HL-60/S4 (cell line): ENCODE data around the gene ZBTB7B.

Experiments
- in situ Hi-C: fragments of 300-500 bp; cut with MboI; formaldehyde crosslinking; loops from 2 replicates; pipeline ENCODE4 v1.14.3; 2022; ENCODE audit warnings: low sequenced_read_pairs

ZBTB7B gene

GRCh38 chr1:155014709-155015508 is 12.3 kb downstream of the ZBTB7B start:
- in situ Hi-C loops = no loop called here

GRCh38 chr1:155015527-155016230 is 13.1 kb downstream of the ZBTB7B start:
- in situ Hi-C loops = no loop called here

GRCh38 chr1:155016231-155016831 is 13.7 kb downstream of the ZBTB7B start:
- in situ Hi-C loops = no loop called here

GRCh38 chr1:155017041-155017945 is 14.7 kb downstream of the ZBTB7B start:
- in situ Hi-C loops = no loop called here

- in situ Hi-C loops = no loop called here
These were observed 15.3 kb downstream of the ZBTB7B start for GRCh38 chr1:155017946-155018316.

- in situ Hi-C loops = no loop called here
These were observed 16.2 kb downstream of the ZBTB7B start for GRCh38 chr1:155018617-155019348.

- in situ Hi-C loops = no loop called here
These were observed 17.0 kb downstream of the ZBTB7B start for GRCh38 chr1:155019377-155020245.

GRCh38 chr1:155022136-155022926 is 19.7 kb downstream of the ZBTB7B start:
- in situ Hi-C loops = no loop called here

GRCh38 chr1:155022927-155023236 is 20.3 kb downstream of the ZBTB7B start:
- in situ Hi-C loops = no loop called here

- in situ Hi-C loops = no loop called here
These were observed 21.0 kb downstream of the ZBTB7B start for GRCh38 chr1:155023627-155024026.

- in situ Hi-C loops = no loop called here
These were observed 21.7 kb downstream of the ZBTB7B start for GRCh38 chr1:155024315-155024714.

- in situ Hi-C loops = no loop called here
These were observed 23.6 kb downstream of the ZBTB7B start for GRCh38 chr1:155026154-155026553.

- in situ Hi-C loops = no loop called here
These were observed 24.0 kb downstream of the ZBTB7B start for GRCh38 chr1:155026588-155026987.

GRCh38 chr1:155029513-155030242 is 27.1 kb downstream of the ZBTB7B start:
- in situ Hi-C loops = no loop called here

GRCh38 chr1:155030243-155030795 is 27.7 kb downstream of the ZBTB7B start:
- in situ Hi-C loops = no loop called here

GRCh38 chr1:155030899-155031298 is 28.3 kb downstream of the ZBTB7B start:
- in situ Hi-C loops = no loop called here

GRCh38 chr1:155032886-155033285 is 30.3 kb downstream of the ZBTB7B start:
- in situ Hi-C loops = no loop called here

GRCh38 chr1:155033524-155033923 is 30.9 kb downstream of the ZBTB7B start, which contains the start of the genes DCST1 and DCST2:
Gene DCST1 (plus strand): TSS chr1:155033824. CDS start chr1:155034037, 213 bp downstream.
Gene DCST2 (minus strand): TSS chr1:155033781. CDS start chr1:155033701, 80 bp downstream.
- in situ Hi-C loops = no loop called here
